ENCODE results near the gene SRP9.

The SRP9 gene

DNA sequence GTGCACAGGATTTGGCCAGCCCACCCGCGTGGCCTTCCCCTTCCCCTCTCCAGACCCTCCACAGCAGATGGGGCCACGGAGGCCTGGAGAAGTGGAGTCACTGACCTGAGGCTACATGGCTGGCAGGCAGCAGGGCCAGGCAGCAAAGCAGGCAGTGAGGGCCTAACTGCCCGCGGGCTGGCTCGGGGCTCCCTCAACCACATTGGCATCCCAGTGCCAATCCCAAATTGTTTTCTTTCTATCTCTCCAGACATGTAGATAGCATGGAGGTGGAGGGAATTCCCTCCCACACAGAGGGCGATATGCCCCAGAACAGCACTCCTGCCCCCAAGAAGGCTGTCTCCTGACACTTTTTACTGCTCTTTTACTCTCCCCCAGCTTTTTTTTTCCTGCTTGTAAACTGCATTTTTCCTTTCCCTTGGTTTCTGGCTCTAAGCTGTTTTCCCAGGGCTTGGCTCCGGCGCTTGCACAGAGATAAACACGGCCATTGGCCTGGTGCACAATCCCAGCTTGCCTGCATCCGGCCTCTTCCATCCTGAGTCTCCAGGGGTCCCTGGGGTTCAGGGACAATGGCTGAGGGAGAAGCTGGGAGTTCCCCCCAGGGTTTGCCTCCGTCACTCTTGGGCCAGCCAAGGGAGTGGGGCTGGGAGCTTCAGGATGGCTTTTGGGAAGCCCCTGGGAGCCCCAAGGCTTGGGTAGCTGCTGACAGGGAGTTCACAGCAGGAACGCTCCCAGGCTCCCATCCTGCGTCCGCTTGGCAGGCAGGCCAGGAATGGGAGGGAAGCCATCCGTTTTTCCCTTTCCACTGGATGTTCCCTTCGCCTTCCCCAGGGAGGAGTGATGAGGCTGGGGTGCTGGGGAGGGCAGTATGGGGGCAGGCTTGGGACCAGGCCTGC is 39.3 kb downstream of the SRP9 start:
- ATAC-seq: peak; percentile 9; the same call in 2 of the 3 replicates

DNA sequence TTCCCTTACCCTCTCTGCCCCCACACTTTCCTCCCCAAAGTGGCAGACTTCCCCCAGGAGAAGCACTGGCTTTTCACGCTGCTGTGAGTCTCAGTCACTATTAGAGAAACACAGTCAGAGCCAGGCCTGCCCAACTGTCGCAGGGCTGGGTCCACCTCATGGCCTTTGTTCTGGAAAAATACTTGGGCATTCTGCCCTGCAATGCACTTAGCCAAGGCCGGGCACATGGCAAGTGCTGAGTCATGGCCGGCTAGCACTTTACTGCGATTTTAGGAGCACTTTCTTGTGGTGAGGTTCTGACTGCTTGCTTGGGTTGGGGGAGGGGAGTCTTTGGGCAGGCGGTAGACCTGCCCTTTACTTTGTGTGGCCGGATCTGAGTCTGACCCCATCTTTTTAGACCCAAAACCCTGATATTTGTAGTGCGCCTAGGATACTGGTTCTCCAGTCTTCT is 40.0 kb downstream of the SRP9 start:
- ATAC-seq: peak; percentile 86
- TF ChIP-seq ESRRG (CRISPR knock-in tag; IDR thresholded peaks at IDR 0.05): no peak
- no peak for TF ChIP-seq ZFP30 (CRISPR knock-in tag; IDR thresholded peaks at IDR 0.05)
- no peak for TF ChIP-seq ZNF70 (CRISPR knock-in tag; IDR thresholded peaks at IDR 0.05)
- TF ChIP-seq, protein P1, sequence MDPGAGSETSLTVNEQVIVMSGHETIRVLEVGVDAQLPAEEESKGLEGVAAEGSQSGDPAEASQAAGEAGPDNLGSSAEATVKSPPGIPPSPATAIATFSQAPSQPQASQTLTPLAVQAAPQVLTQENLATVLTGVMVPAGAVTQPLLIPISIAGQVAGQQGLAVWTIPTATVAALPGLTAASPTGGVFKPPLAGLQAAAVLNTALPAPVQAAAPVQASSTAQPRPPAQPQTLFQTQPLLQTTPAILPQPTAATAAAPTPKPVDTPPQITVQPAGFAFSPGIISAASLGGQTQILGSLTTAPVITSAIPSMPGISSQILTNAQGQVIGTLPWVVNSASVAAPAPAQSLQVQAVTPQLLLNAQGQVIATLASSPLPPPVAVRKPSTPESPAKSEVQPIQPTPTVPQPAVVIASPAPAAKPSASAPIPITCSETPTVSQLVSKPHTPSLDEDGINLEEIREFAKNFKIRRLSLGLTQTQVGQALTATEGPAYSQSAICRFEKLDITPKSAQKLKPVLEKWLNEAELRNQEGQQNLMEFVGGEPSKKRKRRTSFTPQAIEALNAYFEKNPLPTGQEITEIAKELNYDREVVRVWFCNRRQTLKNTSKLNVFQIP (CRISPR knock-in tag; IDR thresholded peaks at IDR 0.05; ENCODE audit: borderline replicate concordance, low read depth): peak; percentile 42; the same call in 1 of the 2 replicates
- TF ChIP-seq, protein P2, sequence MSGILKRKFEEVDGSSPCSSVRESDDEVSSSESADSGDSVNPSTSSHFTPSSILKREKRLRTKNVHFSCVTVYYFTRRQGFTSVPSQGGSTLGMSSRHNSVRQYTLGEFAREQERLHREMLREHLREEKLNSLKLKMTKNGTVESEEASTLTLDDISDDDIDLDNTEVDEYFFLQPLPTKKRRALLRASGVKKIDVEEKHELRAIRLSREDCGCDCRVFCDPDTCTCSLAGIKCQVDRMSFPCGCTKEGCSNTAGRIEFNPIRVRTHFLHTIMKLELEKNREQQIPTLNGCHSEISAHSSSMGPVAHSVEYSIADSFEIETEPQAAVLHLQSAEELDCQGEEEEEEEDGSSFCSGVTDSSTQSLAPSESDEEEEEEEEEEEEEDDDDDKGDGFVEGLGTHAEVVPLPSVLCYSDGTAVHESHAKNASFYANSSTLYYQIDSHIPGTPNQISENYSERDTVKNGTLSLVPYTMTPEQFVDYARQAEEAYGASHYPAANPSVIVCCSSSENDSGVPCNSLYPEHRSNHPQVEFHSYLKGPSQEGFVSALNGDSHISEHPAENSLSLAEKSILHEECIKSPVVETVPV (CRISPR knock-in tag; IDR thresholded peaks at IDR 0.05): no peak
- TF ChIP-seq CSDC2 (CRISPR knock-in tag; IDR thresholded peaks at IDR 0.05): 0 out of 2 replicates have a peak, but pooled peaks have one; percentile 65
- peak; percentile 90 for TF ChIP-seq OSR1 (CRISPR knock-in tag; IDR thresholded peaks at IDR 0.05)
- TF ChIP-seq, protein P3, sequence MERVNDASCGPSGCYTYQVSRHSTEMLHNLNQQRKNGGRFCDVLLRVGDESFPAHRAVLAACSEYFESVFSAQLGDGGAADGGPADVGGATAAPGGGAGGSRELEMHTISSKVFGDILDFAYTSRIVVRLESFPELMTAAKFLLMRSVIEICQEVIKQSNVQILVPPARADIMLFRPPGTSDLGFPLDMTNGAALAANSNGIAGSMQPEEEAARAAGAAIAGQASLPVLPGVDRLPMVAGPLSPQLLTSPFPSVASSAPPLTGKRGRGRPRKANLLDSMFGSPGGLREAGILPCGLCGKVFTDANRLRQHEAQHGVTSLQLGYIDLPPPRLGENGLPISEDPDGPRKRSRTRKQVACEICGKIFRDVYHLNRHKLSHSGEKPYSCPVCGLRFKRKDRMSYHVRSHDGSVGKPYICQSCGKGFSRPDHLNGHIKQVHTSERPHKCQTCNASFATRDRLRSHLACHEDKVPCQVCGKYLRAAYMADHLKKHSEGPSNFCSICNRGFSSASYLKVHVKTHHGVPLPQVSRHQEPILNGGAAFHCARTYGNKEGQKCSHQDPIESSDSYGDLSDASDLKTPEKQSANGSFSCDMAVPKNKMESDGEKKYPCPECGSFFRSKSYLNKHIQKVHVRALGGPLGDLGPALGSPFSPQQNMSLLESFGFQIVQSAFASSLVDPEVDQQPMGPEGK (CRISPR knock-in tag; IDR thresholded peaks at IDR 0.05; ENCODE audit: borderline replicate concordance): 0 out of 2 replicates have a peak, but pooled peaks have one; percentile 46
- TF ChIP-seq RARB (CRISPR knock-in tag; IDR thresholded peaks at IDR 0.05): no peak
- TF ChIP-seq ZFP3 (CRISPR knock-in tag; IDR thresholded peaks at IDR 0.05): peak; percentile 54
- 0 out of 2 replicates have a peak, but pooled peaks have one; percentile 54 for TF ChIP-seq SNAI2 (CRISPR knock-in tag; IDR thresholded peaks at IDR 0.05)
- TF ChIP-seq ISL1 (CRISPR knock-in tag; IDR thresholded peaks at IDR 0.05): no peak
- no peak for TF ChIP-seq BACH2 (CRISPR knock-in tag; IDR thresholded peaks at IDR 0.05; ENCODE audit: borderline replicate concordance)
- no peak for TF ChIP-seq TCF4 (CRISPR knock-in tag; IDR thresholded peaks at IDR 0.05; ENCODE audit: borderline replicate concordance)
- no peak for TF ChIP-seq ARNTL (CRISPR knock-in tag; IDR thresholded peaks at IDR 0.05; ENCODE audit: borderline replicate concordance, low read depth)

More for the DNA sequence above, 39.3 kb downstream of the SRP9 start:
- TF ChIP-seq, protein P4, sequence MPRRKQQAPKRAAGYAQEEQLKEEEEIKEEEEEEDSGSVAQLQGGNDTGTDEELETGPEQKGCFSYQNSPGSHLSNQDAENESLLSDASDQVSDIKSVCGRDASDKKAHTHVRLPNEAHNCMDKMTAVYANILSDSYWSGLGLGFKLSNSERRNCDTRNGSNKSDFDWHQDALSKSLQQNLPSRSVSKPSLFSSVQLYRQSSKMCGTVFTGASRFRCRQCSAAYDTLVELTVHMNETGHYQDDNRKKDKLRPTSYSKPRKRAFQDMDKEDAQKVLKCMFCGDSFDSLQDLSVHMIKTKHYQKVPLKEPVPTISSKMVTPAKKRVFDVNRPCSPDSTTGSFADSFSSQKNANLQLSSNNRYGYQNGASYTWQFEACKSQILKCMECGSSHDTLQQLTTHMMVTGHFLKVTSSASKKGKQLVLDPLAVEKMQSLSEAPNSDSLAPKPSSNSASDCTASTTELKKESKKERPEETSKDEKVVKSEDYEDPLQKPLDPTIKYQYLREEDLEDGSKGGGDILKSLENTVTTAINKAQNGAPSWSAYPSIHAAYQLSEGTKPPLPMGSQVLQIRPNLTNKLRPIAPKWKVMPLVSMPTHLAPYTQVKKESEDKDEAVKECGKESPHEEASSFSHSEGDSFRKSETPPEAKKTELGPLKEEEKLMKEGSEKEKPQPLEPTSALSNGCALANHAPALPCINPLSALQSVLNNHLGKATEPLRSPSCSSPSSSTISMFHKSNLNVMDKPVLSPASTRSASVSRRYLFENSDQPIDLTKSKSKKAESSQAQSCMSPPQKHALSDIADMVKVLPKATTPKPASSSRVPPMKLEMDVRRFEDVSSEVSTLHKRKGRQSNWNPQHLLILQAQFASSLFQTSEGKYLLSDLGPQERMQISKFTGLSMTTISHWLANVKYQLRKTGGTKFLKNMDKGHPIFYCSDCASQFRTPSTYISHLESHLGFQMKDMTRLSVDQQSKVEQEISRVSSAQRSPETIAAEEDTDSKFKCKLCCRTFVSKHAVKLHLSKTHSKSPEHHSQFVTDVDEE (CRISPR knock-in tag; IDR thresholded peaks at IDR 0.05): no peak
- TF ChIP-seq ZNF70 (CRISPR knock-in tag; IDR thresholded peaks at IDR 0.05) (no peak), ZFP30 (CRISPR knock-in tag; IDR thresholded peaks at IDR 0.05) (no peak), ZC3H10 (CRISPR knock-in tag; IDR thresholded peaks at IDR 0.05) (no peak), ZFP3 (CRISPR knock-in tag; IDR thresholded peaks at IDR 0.05) (no peak), RARB (CRISPR knock-in tag; IDR thresholded peaks at IDR 0.05) (no peak), ZNF8 (CRISPR knock-in tag; IDR thresholded peaks at IDR 0.05) (no peak), PPARA (CRISPR knock-in tag; IDR thresholded peaks at IDR 0.05; ENCODE audit: borderline replicate concordance) (no peak), BACH2 (CRISPR knock-in tag; IDR thresholded peaks at IDR 0.05; ENCODE audit: borderline replicate concordance) (no peak), TCF4 (CRISPR knock-in tag; IDR thresholded peaks at IDR 0.05; ENCODE audit: borderline replicate concordance) (no peak), TOX (CRISPR knock-in tag; IDR thresholded peaks at IDR 0.05; ENCODE audit: borderline replicate concordance) (no peak), SNAI2 (CRISPR knock-in tag; IDR thresholded peaks at IDR 0.05) (no peak), CSDC2 (CRISPR knock-in tag; IDR thresholded peaks at IDR 0.05) (no peak), ISL1 (CRISPR knock-in tag; IDR thresholded peaks at IDR 0.05) (no peak), ARNTL (CRISPR knock-in tag; IDR thresholded peaks at IDR 0.05; ENCODE audit: borderline replicate concordance, low read depth) (no peak), GLIS3 (CRISPR knock-in tag; IDR thresholded peaks at IDR 0.05) (no peak), ESRRG (CRISPR knock-in tag; IDR thresholded peaks at IDR 0.05) (no peak)
- TF ChIP-seq, protein P5, sequence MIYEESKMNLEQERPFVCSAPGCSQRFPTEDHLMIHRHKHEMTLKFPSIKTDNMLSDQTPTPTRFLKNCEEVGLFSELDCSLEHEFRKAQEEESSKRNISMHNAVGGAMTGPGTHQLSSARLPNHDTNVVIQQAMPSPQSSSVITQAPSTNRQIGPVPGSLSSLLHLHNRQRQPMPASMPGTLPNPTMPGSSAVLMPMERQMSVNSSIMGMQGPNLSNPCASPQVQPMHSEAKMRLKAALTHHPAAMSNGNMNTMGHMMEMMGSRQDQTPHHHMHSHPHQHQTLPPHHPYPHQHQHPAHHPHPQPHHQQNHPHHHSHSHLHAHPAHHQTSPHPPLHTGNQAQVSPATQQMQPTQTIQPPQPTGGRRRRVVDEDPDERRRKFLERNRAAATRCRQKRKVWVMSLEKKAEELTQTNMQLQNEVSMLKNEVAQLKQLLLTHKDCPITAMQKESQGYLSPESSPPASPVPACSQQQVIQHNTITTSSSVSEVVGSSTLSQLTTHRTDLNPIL (CRISPR knock-in tag; IDR thresholded peaks at IDR 0.05; ENCODE audit: low read depth): no peak
- TF ChIP-seq, protein P2 (CRISPR knock-in tag; IDR thresholded peaks at IDR 0.05): no peak
- TF ChIP-seq, protein P3 (CRISPR knock-in tag; IDR thresholded peaks at IDR 0.05; ENCODE audit: borderline replicate concordance): no peak
